IPS-15b (cell line): ENCODE data around the gene AAK1.

ENCODE experiments used
- H3K27me3 ChIP-seq: one replicate; pipeline ENCODE4 v1.6.1; 2013; ENCODE audit warnings: low read length; ENCODE audit not compliant: control insufficient read depth, insufficient read depth
- H3K36me3 ChIP-seq: one replicate; pipeline ENCODE4 v1.6.1; 2013; ENCODE audit warnings: low read length; ENCODE audit not compliant: control insufficient read depth, insufficient read depth
- H3K4me1 ChIP-seq: one replicate; pipeline ENCODE4 v1.6.1; 2013; ENCODE audit warnings: mild to moderate bottlenecking, low read length; ENCODE audit not compliant: control insufficient read depth, insufficient read depth
- H3K4me3 ChIP-seq: one replicate; pipeline ENCODE4 v1.5.1; 2013; ENCODE audit warnings: low read depth, low read length
- H3K9ac ChIP-seq: one replicate; pipeline ENCODE4 v1.6.1; 2013; ENCODE audit warnings: low read depth, mild to moderate bottlenecking, low read length
- H3K9me3 ChIP-seq: one replicate; pipeline ENCODE4 v1.6.1; 2013; ENCODE audit warnings: mild to moderate bottlenecking, low read length; ENCODE audit not compliant: control insufficient read depth, insufficient read depth

The AAK1 gene

DNA sequence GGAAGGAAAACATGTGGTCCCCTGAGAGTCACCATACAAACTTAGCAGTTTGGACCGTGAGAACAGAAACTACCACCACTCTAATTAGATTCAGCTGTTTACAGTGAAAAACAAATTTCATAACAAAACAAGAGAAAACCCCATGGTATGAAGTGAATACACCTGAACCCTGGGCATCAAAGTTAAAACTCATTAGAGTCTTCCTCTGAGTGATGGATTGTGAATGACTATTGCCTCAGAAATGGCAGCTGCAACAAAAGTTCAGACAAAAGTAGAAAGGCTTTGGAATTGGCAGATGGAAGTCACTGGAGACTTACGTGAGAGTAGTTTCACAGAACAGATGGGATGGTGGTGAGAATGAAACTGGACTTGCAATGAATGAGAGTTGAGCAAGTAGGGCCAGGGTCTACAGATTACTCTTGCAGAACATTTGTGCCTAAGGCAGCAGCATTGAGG lies 98.0 kb downstream of the AAK1 start:
- no peak overlapping the region for H3K9ac ChIP-seq
- no peak overlapping the region for H3K4me3 ChIP-seq
- no peaks in the 10 kb centered on the region for H3K27me3 ChIP-seq
- H3K9me3 ChIP-seq: peaks cover 4% of the 10 kb centered on the region
- no peaks in the 10 kb centered on the region for H3K4me1 ChIP-seq
- no peaks in the 10 kb centered on the region for H3K36me3 ChIP-seq

DNA sequence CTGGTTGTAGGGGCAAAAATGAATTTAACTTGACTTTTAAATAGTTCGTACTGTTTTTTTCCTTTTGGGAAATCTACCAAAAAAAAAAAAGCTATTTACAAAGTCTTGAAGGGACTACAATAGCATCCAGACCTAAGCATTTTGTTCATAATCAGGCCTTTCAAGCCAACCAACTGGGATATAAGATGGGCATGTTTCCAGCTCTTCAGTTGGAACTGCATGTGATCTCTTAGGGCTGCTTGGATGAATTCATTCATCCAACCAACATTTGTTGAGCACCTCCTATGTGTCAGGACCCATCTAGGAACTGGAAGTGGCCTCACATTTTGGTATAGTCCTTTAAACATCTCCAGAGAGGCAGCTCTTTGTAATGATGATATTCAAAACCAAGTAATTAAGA lies 98.6 kb downstream of the AAK1 start:
- Histone ChIP-seq H3K4me3 (no peak overlapping the region), H3K36me3 (no peaks in the 10 kb centered on the region), H3K9me3 (peaks cover 4% of the 10 kb centered on the region), H3K27me3 (no peaks in the 10 kb centered on the region), H3K9ac (no peak overlapping the region), H3K4me1 (no peaks in the 10 kb centered on the region)

DNA sequence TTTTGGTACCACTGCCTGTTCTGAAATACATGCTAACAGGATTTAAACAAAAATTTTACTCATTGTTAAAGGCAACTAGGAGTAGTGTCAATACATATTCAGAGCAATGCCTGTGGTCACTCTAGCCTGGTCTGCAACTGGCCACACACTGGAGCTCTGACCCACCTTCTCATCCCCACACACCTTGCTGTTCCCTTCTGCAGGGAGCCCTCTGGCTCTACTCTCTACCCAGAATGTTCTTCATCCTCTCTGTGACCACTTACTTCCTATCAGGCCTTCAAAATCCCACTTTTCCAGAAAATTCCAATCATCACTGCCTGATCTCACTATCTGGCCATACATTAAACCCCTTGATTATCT lies 104.0 kb downstream of the AAK1 start:
- Histone ChIP-seq H3K36me3 (no peaks in the 10 kb centered on the region), H3K9ac (no peak overlapping the region)

DNA sequence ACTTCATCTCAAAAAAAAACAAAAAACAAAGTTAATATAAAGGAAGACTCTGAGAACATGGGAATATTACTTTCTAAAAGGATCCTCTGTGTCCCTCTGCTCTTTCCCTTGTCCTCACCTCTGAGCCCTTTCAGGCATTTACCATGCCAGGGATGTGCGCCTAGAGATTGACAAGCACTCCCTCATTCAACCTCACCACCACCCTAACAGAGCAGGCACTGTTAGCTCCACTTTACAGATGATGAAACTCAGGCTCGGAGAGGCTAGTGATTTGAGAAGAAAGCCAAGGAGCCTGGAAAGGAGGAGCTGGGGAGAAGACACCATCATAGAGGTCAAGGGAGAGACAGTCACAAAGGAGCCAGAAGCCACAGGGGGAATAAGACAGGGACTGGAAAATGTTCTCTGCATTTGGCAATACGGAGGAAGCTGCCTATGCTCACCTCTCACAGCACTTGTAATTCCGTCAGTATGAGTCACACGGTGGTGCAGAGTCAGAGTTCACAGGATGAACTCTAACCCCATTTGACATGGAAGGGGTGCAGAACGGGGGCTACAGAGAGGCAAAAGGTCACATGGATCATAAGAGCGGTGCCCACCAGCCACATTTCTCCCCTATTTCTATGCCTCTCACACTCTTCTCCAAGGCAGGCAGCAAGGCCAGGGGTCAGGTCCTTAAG lies 104.5 kb downstream of the AAK1 start:
- Histone ChIP-seq H3K9me3 (no peaks in the 10 kb centered on the region), H3K4me3 (no peak overlapping the region), H3K36me3 (no peaks in the 10 kb centered on the region), H3K9ac (no peak overlapping the region), H3K4me1 (no peaks in the 10 kb centered on the region), H3K27me3 (no peaks in the 10 kb centered on the region)

More for the DNA sequence above, 104.0 kb downstream of the AAK1 start:
- H3K9me3 ChIP-seq: no peaks in the 10 kb centered on the region
- H3K27me3 ChIP-seq: no peaks in the 10 kb centered on the region
- no peaks in the 10 kb centered on the region for H3K4me1 ChIP-seq
- no peak overlapping the region for H3K4me3 ChIP-seq

DNA sequence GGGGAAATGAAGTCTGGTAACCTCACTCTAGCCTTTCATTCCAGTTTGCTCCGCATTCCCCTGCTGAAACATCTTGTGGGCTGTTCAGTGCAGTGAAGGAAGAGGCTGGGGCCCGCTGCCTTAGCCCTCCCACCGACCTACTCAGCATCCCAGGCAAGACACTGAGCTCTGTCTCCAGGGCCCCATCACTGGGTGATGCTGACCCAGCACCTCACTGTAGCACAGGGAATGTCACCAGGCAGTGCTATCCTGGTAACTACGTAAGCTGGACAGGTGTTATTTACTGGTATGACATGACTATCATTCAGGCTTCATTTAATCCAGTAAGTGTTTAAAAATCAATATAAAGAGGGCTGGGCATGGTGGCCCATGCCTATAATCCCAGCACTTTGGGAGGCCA lies 105.3 kb downstream of the AAK1 start:
- Histone ChIP-seq H3K9ac (no peak overlapping the region), H3K27me3 (no peaks in the 10 kb centered on the region), H3K4me3 (no peak overlapping the region), H3K4me1 (no peaks in the 10 kb centered on the region), H3K36me3 (no peaks in the 10 kb centered on the region), H3K9me3 (no peaks in the 10 kb centered on the region)

DNA sequence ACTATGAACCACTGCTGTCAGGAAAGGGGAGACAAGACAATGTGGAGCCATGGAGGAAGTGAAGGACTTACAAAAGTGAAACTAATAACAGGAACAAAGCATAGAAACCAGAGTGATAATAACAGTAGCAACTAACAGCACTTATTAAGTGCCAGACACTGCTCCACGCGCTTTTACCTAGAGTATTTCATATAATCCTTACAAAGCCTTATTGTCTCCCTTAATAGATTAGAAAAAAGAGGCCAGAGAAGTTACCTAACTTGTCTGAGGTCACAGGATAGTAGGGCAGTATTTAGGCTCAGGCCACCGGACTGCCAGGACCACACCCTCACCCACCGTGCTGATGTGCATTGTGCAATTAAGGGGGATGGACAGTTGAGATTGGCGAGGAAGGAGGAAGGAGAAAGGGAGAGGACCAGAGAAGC lies 107.7 kb downstream of the AAK1 start:
- Histone ChIP-seq H3K9me3 (no peaks in the 10 kb centered on the region), H3K9ac (no peak overlapping the region), H3K36me3 (peaks cover 4% of the 10 kb centered on the region), H3K27me3 (no peaks in the 10 kb centered on the region), H3K4me1 (no peaks in the 10 kb centered on the region), H3K4me3 (no peak overlapping the region)

DNA sequence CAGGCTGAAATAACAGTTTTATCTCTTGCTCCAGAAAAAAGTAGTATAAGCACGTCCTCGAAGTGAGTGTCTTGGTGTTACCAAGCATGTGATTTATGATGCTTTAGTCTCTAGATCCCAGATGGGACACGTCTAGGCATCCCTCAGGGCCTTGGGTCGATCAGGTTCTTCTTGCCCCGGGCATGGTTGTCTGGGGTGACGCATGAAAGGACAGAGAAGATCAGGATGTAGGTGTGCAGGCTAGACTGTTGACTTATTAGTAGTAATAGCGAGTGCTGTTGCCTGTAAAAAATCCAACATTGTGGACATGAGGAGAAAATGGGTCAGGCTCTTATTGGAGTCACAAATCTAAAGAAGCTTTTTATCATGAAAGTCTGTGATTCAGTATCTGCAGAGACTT lies 112.4 kb downstream of the AAK1 start:
- H3K4me1 ChIP-seq: no peaks in the 10 kb centered on the region
- H3K36me3 ChIP-seq: peaks cover 4% of the 10 kb centered on the region
- H3K9ac ChIP-seq: no peak overlapping the region
- H3K27me3 ChIP-seq: no peaks in the 10 kb centered on the region
- no peak overlapping the region for H3K4me3 ChIP-seq
- no peaks in the 10 kb centered on the region for H3K9me3 ChIP-seq

DNA sequence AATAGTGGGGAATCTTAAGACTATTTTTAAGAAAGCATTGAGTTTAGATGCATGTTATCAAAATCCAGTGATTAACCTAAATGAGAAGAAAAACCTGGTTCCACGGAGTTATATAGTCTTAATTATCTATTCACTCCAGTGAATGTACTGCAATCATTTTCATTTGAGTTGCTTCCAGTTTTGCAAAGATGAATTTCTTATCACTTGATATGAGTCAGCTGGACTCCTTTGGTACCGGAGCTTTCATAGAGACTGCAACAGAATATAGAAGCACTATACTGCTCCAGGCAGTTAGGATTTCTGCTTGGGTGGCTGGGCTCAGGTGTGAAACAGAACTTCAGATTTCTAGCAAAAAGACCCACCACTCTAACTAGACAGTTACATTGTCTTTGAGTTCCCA lies 114.1 kb downstream of the AAK1 start:
- Histone ChIP-seq H3K36me3 (peaks cover 4% of the 10 kb centered on the region), H3K9me3 (no peaks in the 10 kb centered on the region), H3K4me3 (no peak overlapping the region), H3K9ac (no peak overlapping the region), H3K27me3 (no peaks in the 10 kb centered on the region), H3K4me1 (peaks cover 7% of the 10 kb centered on the region)

DNA sequence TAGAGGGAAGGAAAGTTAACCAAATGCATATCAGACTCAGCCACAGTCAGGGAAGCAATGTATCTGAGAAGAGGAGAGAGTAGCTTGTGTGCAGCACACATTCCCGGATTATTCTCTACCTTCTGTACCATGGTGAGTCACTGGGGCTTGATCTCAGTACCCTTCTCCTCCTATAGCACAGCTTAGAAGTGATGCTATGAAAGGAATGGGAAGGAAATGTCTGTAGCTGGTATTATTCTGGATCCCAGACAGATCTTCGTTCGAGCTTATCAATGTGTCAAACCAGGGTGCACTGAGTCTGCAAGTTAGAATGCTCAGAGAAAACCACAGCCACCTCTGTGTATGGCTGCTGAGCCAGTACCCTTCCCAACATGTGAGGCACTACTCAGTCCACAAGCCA lies 118.3 kb downstream of the AAK1 start:
- Histone ChIP-seq H3K9me3 (no peaks in the 10 kb centered on the region), H3K4me1 (peaks cover 7% of the 10 kb centered on the region), H3K36me3 (no peaks in the 10 kb centered on the region), H3K4me3 (no peak overlapping the region), H3K27me3 (no peaks in the 10 kb centered on the region), H3K9ac (no peak overlapping the region)

DNA sequence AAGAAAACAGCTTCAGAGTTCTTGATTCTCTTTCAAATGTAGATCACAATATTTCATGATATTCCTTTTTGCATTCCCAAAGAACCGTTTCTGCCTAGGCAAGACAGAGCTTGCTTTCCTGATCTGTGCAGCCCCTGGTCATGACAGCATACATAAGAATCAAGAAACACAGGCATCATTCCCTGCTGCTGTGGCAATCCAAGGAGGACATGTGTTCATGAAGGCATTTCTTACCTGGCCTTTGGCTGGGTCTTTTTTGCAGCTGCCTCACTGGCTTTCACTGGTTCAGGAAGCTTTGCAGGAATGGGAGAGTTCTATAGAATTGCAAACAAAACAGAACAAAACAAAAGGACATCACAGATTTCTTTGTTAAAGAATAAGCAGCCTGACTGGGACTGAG lies 118.7 kb downstream of the AAK1 start:
- Histone ChIP-seq H3K9ac (no peak overlapping the region), H3K4me3 (no peak overlapping the region), H3K27me3 (no peaks in the 10 kb centered on the region), H3K4me1 (peaks cover 7% of the 10 kb centered on the region), H3K36me3 (peaks cover under 1% of the 10 kb centered on the region), H3K9me3 (no peaks in the 10 kb centered on the region)

DNA sequence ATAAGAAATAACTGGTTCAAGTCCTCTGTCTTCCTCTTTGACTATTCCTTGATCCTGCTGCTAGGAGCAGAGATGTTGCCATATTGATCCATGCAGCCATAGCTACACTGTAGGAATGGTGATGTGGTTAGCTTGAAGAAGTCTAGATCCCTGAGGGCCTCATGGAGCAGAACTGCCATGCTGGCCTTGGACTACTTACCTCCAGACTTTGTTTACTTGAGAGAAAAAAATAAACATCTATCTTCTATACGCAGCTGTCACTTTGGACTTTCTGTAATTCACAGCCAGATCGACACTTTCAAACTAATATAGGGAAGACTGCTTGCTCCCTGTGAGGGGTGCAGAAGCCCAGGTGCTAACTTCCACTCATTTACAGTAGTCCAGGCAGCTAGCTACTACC lies 121.8 kb downstream of the AAK1 start:
- Histone ChIP-seq H3K36me3 (peaks cover 7% of the 10 kb centered on the region), H3K27me3 (no peaks in the 10 kb centered on the region), H3K9me3 (no peaks in the 10 kb centered on the region), H3K9ac (no peak overlapping the region), H3K4me3 (no peak overlapping the region), H3K4me1 (peaks cover 10% of the 10 kb centered on the region)

DNA sequence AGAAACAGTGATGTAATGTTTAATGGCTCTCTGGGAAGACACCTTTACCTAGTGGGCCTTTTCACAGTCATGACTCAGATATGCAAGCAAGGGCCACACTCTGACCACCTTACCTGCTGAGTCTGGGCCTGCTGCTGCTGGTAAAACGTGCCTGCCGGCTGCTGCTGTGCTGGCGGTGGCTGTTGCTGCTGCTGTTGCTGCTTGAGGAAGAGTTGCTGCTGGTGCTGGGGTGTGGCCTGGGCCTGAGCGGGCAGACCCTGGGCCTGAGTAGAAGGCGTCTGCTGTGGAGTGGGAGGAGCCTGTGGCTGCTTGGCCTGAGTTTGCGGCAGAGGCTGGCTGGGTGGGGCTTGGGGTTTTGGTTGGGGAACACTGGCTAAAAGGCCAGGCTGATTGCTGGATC lies 124.7 kb downstream of the AAK1 start:
- Histone ChIP-seq H3K4me1 (peaks cover 3% of the 10 kb centered on the region), H3K9ac (peak overlapping the region; percentile 10), H3K36me3 (peaks cover 15% of the 10 kb centered on the region), H3K9me3 (no peaks in the 10 kb centered on the region), H3K4me3 (no peak overlapping the region), H3K27me3 (no peaks in the 10 kb centered on the region)
